ENCODE data around the gene DYNLT2B. TPM values are rescaled to one million over a fixed set of nuclear protein-coding genes. Genes with fewer than 3 reads are reported as not detected.
"Not testable (repeated sequence)": the region's sequence is repeated elsewhere in the genome, so short reads cannot be mapped to it uniquely, and the experiment has no call there.

Gene DYNLT2B
- total and polyA plus RNA-seq, 2 donors (not counting 3 experiments of a cell fraction or from before 2014, with no cell fraction given): 9.2 to 13.9 TPM

GRCh38 chr3:196360586-196360985, 42.5 kb upstream of the DYNLT2B start:
- CTCF ChIA-PET: no interaction called here
- Histone ChIP-seq H4K20me1 (replicated peaks; ENCODE audit: control insufficient read depth, extremely low read depth, insufficient read depth, low read length) (no peaks in the 10 kb centered on the region), H3K4me3 (replicated peaks in 1 of 3; ENCODE audit: insufficient read depth in 1 of 3, low read depth in 1 of 3, low read length in 3 of 3) (no peak overlapping the region), H3K4me2 (ENCODE audit: insufficient read depth, low read length) (no peak overlapping the region), H3K4me1 (ENCODE audit: control insufficient read depth, extremely low read depth, insufficient read depth, low read length) (no peaks in the 10 kb centered on the region), H2AFZ (ENCODE audit: low read depth, low read length) (no peak overlapping the region), H3K79me2 (ENCODE audit: control insufficient read depth, insufficient read depth, low read length) (no peaks in the 10 kb centered on the region), H3K9me1 (replicated peaks; ENCODE audit: control insufficient read depth, extremely low read depth, insufficient read depth, low read length) (no peaks in the 10 kb centered on the region), H3K27me3 (ENCODE audit: control insufficient read depth in 2 of 2, insufficient read depth in 2 of 2, low read length in 2 of 2) (no peaks in the 10 kb centered on the region), H3K36me3 (ENCODE audit: control insufficient read depth in 2 of 2, extremely low read depth in 1 of 2, insufficient read depth in 2 of 2, low read length in 2 of 2) (peaks cover 7 to 8% of the 10 kb centered on the region in 2 experiments), H3K9ac (replicated peaks; ENCODE audit: extremely low read depth, insufficient read depth, low read length) (no peak overlapping the region), H3K27ac (ENCODE audit: insufficient read depth, low read depth, low read length) (no peak overlapping the region), H3K9me3 (replicated peaks; ENCODE audit: control insufficient read depth, insufficient read depth, low read length) (no peaks in the 10 kb centered on the region)
- BruUV-seq (replicated peaks): no TSS peak
- intact Hi-C loops (cut with micrococcal nuclease) (no loop called here), dilution Hi-C loops (cut with MboI; ENCODE audit: extremely low pct_ligation_motif_present, low sequenced_read_pairs) (no loop called here)
- no peak for FAIRE-seq
- no peak for DNase-seq (ENCODE audit: low read depth, low spot score)
- POLR2A ChIA-PET: no interaction called here
- TF ChIP-seq GATA2 (IDR thresholded peaks at IDR 0.05; ENCODE audit: insufficient read depth, insufficient read length, low read depth, low read length) (no peak), POLR2AphosphoS5 (IDR thresholded peaks at IDR 0.05; ENCODE audit: insufficient read depth, low read depth, low read length) (no peak), JUN (IDR thresholded peaks at IDR 0.05; ENCODE audit: borderline replicate concordance, insufficient read depth, insufficient read length, low read depth) (no peak), FOS (IDR thresholded peaks at IDR 0.05; ENCODE audit: borderline replicate concordance, insufficient read depth, low read length) (no peak)
- TF ChIP-seq, protein P1, sequence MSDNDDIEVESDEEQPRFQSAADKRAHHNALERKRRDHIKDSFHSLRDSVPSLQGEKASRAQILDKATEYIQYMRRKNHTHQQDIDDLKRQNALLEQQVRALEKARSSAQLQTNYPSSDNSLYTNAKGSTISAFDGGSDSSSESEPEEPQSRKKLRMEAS (IDR thresholded peaks at IDR 0.05; ENCODE audit: insufficient read depth, insufficient read length): no peak
- TF ChIP-seq, protein P2, sequence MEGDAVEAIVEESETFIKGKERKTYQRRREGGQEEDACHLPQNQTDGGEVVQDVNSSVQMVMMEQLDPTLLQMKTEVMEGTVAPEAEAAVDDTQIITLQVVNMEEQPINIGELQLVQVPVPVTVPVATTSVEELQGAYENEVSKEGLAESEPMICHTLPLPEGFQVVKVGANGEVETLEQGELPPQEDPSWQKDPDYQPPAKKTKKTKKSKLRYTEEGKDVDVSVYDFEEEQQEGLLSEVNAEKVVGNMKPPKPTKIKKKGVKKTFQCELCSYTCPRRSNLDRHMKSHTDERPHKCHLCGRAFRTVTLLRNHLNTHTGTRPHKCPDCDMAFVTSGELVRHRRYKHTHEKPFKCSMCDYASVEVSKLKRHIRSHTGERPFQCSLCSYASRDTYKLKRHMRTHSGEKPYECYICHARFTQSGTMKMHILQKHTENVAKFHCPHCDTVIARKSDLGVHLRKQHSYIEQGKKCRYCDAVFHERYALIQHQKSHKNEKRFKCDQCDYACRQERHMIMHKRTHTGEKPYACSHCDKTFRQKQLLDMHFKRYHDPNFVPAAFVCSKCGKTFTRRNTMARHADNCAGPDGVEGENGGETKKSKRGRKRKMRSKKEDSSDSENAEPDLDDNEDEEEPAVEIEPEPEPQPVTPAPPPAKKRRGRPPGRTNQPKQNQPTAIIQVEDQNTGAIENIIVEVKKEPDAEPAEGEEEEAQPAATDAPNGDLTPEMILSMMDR (IDR thresholded peaks at IDR 0.05; ENCODE audit: extremely low read depth in 1 of 2, insufficient read depth in 1 of 2, low read depth in 1 of 2, low read length in 2 of 2): no peak

- DNase-seq (ENCODE audit: low read depth, low spot score); H3K4me2 ChIP-seq (ENCODE audit: insufficient read depth, low read length); H2AFZ ChIP-seq (ENCODE audit: low read depth, low read length); H3K27ac ChIP-seq (ENCODE audit: insufficient read depth, low read depth, low read length); H3K4me3 ChIP-seq (replicated peaks in 1 of 3; ENCODE audit: insufficient read depth in 1 of 3, low read depth in 1 of 3, low read length in 3 of 3); POLR2A ChIA-PET; intact Hi-C loops (cut with micrococcal nuclease); H3K79me2 ChIP-seq (ENCODE audit: control insufficient read depth, insufficient read depth, low read length); BruUV-seq (replicated peaks); H3K27me3 ChIP-seq (ENCODE audit: control insufficient read depth in 2 of 2, insufficient read depth in 2 of 2, low read length in 2 of 2); FAIRE-seq; H3K9me1 ChIP-seq (replicated peaks; ENCODE audit: control insufficient read depth, extremely low read depth, insufficient read depth, low read length); H3K9me3 ChIP-seq (replicated peaks; ENCODE audit: control insufficient read depth, insufficient read depth, low read length); H4K20me1 ChIP-seq (replicated peaks; ENCODE audit: control insufficient read depth, extremely low read depth, insufficient read depth, low read length); dilution Hi-C loops (cut with MboI; ENCODE audit: extremely low pct_ligation_motif_present, low sequenced_read_pairs); H3K9ac ChIP-seq (replicated peaks; ENCODE audit: extremely low read depth, insufficient read depth, low read length); H3K4me1 ChIP-seq (ENCODE audit: control insufficient read depth, extremely low read depth, insufficient read depth, low read length); CTCF ChIA-PET: not testable (repeated sequence)
- peaks cover 12 to 14% of the 10 kb centered on the region in 2 experiments for H3K36me3 ChIP-seq (ENCODE audit: control insufficient read depth in 2 of 2, extremely low read depth in 1 of 2, insufficient read depth in 2 of 2, low read length in 2 of 2)
These were observed 40.5 kb upstream of the DYNLT2B start for GRCh38 chr3:196358540-196358939.
